PC-3 (cell line): Measurements from ENCODE around the gene MRI1.

Experiments used
- EZH2 ChIP-seq: fragments of 300-600 bp; sonication (generic); IDR thresholded peaks from one replicate; pipeline ENCODE4 v1.6.1; 2017; ENCODE audit warnings: antibody characterized with exemption, mild to moderate bottlenecking, low read length; ENCODE audit not compliant: unreplicated experiment
- EZH2phosphoT487 ChIP-seq: fragments of 300-600 bp; sonication (generic); IDR thresholded peaks from 2 replicates; pipeline ENCODE4 v1.6.1; 2018; ENCODE audit warnings: mild to moderate bottlenecking, antibody characterized with exemption, low read length, borderline replicate concordance
- TF ChIP-seq, protein P1 (sequence below): fragments of 300-600 bp; sonication (generic); conservative IDR thresholded peaks from 2 replicates; pipeline ENCODE4 v1.5.1; 2017; ENCODE audit warnings: antibody characterized with exemption, low read depth, mild to moderate bottlenecking, low read length

DNA sequence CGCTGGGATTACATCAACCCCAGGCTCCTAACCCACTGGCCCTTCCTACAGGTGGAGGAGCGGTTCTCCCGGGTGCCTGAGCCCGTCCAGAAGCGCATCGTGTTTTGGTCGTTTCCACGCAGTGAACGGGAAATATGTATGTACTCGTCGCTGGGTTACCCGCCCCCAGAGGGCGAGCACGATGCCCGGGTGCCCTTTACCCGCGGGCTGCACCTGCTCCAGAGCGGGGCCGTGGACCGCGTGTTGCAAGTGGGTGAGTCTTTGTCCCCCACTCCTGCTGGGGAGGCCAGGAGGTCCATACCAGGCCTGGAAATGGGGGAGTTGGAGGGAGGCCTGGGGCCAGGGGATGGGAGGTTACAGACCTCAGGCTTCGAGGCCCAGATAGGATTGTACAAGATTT, 35.3 kb downstream of the MRI1 start:
- TF ChIP-seq, protein P1, sequence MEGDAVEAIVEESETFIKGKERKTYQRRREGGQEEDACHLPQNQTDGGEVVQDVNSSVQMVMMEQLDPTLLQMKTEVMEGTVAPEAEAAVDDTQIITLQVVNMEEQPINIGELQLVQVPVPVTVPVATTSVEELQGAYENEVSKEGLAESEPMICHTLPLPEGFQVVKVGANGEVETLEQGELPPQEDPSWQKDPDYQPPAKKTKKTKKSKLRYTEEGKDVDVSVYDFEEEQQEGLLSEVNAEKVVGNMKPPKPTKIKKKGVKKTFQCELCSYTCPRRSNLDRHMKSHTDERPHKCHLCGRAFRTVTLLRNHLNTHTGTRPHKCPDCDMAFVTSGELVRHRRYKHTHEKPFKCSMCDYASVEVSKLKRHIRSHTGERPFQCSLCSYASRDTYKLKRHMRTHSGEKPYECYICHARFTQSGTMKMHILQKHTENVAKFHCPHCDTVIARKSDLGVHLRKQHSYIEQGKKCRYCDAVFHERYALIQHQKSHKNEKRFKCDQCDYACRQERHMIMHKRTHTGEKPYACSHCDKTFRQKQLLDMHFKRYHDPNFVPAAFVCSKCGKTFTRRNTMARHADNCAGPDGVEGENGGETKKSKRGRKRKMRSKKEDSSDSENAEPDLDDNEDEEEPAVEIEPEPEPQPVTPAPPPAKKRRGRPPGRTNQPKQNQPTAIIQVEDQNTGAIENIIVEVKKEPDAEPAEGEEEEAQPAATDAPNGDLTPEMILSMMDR: no peak
- TF ChIP-seq EZH2 (no peak), EZH2phosphoT487 (no peak)
